WTC11 (cell line): Measurements from ENCODE around the gene ADK. TPM values are rescaled to one million over a fixed set of nuclear protein-coding genes. Genes with fewer than 3 reads are reported as not detected.

Experiments
- ATAC-seq: fragments of 200-7000 bp; cut with Tn5 transposase; 2 replicates; pipeline ENCODE4 v1.10.0; 2021; ENCODE audit warnings: mild to moderate bottlenecking, moderate library complexity
- CTCF ChIA-PET: fragments of 300-600 bp; sonication (Branson Sonifier 250); formaldehyde crosslinking; loops from one replicate; lab custom pipeline; 2021; ENCODE audit warnings: antibody characterized with exemption; lab: Charles Lee
- POLR2A ChIA-PET: fragments of 350-600 bp; sonication (Branson Sonifier 250); formaldehyde crosslinking; loops from one replicate; lab custom pipeline; 2021; ENCODE audit warnings: antibody characterized with exemption; lab: Charles Lee
- DNase-seq: peaks from one replicate; pipeline ENCODE4 v3.0.0; 2021; ENCODE audit warnings: low spot score
- H3K27ac Mint-ChIP-seq: 2 replicates; pipeline ENCODE4 v1.8.0; 2021; ENCODE audit warnings: mixed read lengths
- H3K27me3 Mint-ChIP-seq: 2 replicates; pipeline ENCODE4 v1.8.0; 2021; ENCODE audit warnings: low read depth, mild to moderate bottlenecking, moderate library complexity, mixed read lengths
- H3K36me3 Mint-ChIP-seq: 2 replicates; pipeline ENCODE4 v1.8.0; 2021; ENCODE audit warnings: mixed read lengths
- H3K4me1 Mint-ChIP-seq: 2 replicates; pipeline ENCODE4 v1.8.0; 2022; ENCODE audit warnings: mixed read lengths
- H3K4me3 Mint-ChIP-seq: 2 replicates; pipeline ENCODE4 v1.8.0; 2021; ENCODE audit warnings: mild to moderate bottlenecking, moderate library complexity, mixed read lengths
- H3K9me3 Mint-ChIP-seq: 2 replicates; pipeline ENCODE4 v1.8.0; 2021; ENCODE audit warnings: mixed read lengths
- ATF3 ChIP-seq: sonication (generic); formaldehyde crosslinking; conservative IDR thresholded peaks from 2 replicates; pipeline ENCODE4 v1.8.1; 2022; ENCODE audit warnings: mild to moderate bottlenecking, missing genetic modification reagents
- ELF4 ChIP-seq: sonication (generic); formaldehyde crosslinking; IDR thresholded peaks from 2 replicates; pipeline ENCODE4 v1.8.1; 2022; ENCODE audit warnings: low read depth, mild to moderate bottlenecking, moderate library complexity, missing genetic modification reagents
- EMX1 ChIP-seq: fragments of 250-450 bp; sonication (Bioruptor Pico); IDR thresholded peaks from 2 replicates; pipeline ENCODE4 v1.8.0; 2021; ENCODE audit warnings: mild to moderate bottlenecking
- ERG ChIP-seq: fragments of 250-450 bp; sonication (Bioruptor Pico); IDR thresholded peaks from 2 replicates; pipeline ENCODE4 v1.8.0; 2021; ENCODE audit warnings: mild to moderate bottlenecking
- ESRRA ChIP-seq: sonication (generic); formaldehyde crosslinking; IDR thresholded peaks from 2 replicates; pipeline ENCODE4 v1.8.1; 2022; ENCODE audit warnings: mild to moderate bottlenecking, missing genetic modification reagents, borderline replicate concordance
- FOXK1 ChIP-seq: sonication (generic); formaldehyde crosslinking; IDR thresholded peaks from 2 replicates; pipeline ENCODE4 v1.8.0; 2022; ENCODE audit warnings: mild to moderate bottlenecking, moderate library complexity, missing genetic modification reagents
- KAT7 ChIP-seq: sonication (generic); formaldehyde crosslinking; IDR thresholded peaks from 2 replicates; pipeline ENCODE4 v1.8.1; 2023; ENCODE audit warnings: missing genetic modification reagents, mild to moderate bottlenecking, borderline replicate concordance
- MLX ChIP-seq: sonication (generic); formaldehyde crosslinking; IDR thresholded peaks from 2 replicates; pipeline ENCODE4 v1.8.1; 2023; ENCODE audit warnings: mild to moderate bottlenecking, missing genetic modification reagents, moderate library complexity
- MYBL2 ChIP-seq: sonication (generic); formaldehyde crosslinking; IDR thresholded peaks from 2 replicates; pipeline ENCODE4 v1.8.1; 2023; ENCODE audit warnings: mild to moderate bottlenecking, moderate library complexity, missing genetic modification reagents
- NFATC4 ChIP-seq: fragments of 250-450 bp; sonication (Bioruptor Pico); IDR thresholded peaks from 2 replicates; pipeline ENCODE4 v1.9.0; 2021; ENCODE audit warnings: mild to moderate bottlenecking
- NR1H2 ChIP-seq: sonication (generic); formaldehyde crosslinking; IDR thresholded peaks from 2 replicates; pipeline ENCODE4 v1.9.0; 2021; ENCODE audit warnings: mild to moderate bottlenecking, moderate library complexity, missing genetic modification reagents
- NR2C2 ChIP-seq: sonication (generic); formaldehyde crosslinking; IDR thresholded peaks from 2 replicates; pipeline ENCODE4 v1.8.0; 2022; ENCODE audit warnings: mild to moderate bottlenecking, missing genetic modification reagents
- NR3C1 ChIP-seq: sonication (generic); formaldehyde crosslinking; conservative IDR thresholded peaks from 2 replicates; pipeline ENCODE4 v1.8.1; 2023; ENCODE audit warnings: low read depth, mild to moderate bottlenecking, missing genetic modification reagents
- OVOL2 ChIP-seq: fragments of 250-450 bp; sonication (Bioruptor Pico); IDR thresholded peaks from 2 replicates; pipeline ENCODE4 v1.9.0; 2021; ENCODE audit warnings: mild to moderate bottlenecking, borderline replicate concordance
- TCF7 ChIP-seq: sonication (generic); formaldehyde crosslinking; IDR thresholded peaks from 2 replicates; pipeline ENCODE4 v1.8.0; 2022; ENCODE audit warnings: mild to moderate bottlenecking, low read depth, missing genetic modification reagents, moderate library complexity
- ZBTB21 ChIP-seq: sonication (generic); formaldehyde crosslinking; IDR thresholded peaks from 2 replicates; pipeline ENCODE4 v1.8.1; 2023; ENCODE audit warnings: mild to moderate bottlenecking, missing genetic modification reagents, borderline replicate concordance
- ZMAT4 ChIP-seq: fragments of 250-450 bp; sonication (Bioruptor Pico); IDR thresholded peaks from 2 replicates; pipeline ENCODE4 v1.9.0; 2021; ENCODE audit warnings: mild to moderate bottlenecking
- ZNF138 ChIP-seq: sonication (generic); formaldehyde crosslinking; conservative IDR thresholded peaks from 2 replicates; pipeline ENCODE4 v1.8.1; 2022; ENCODE audit warnings: mild to moderate bottlenecking, moderate library complexity, missing genetic modification reagents
- ZNF317 ChIP-seq: sonication (generic); formaldehyde crosslinking; IDR thresholded peaks from 2 replicates; pipeline ENCODE4 v1.8.1; 2023; ENCODE audit warnings: low read depth, mild to moderate bottlenecking, moderate library complexity, missing genetic modification reagents, borderline replicate concordance
- ZNF396 ChIP-seq: fragments of 250-450 bp; sonication (Bioruptor Pico); IDR thresholded peaks from 2 replicates; pipeline ENCODE4 v1.8.0; 2021; ENCODE audit warnings: mild to moderate bottlenecking, moderate library complexity, borderline replicate concordance
- ZNF416 ChIP-seq: fragments of 250-450 bp; sonication (Bioruptor Pico); IDR thresholded peaks from 2 replicates; pipeline ENCODE4 v1.9.0; 2021; ENCODE audit warnings: mild to moderate bottlenecking, inconsistent platforms
- ZNF425 ChIP-seq: fragments of 250-450 bp; sonication (Bioruptor Pico); conservative IDR thresholded peaks from 2 replicates; pipeline ENCODE4 v1.9.0; 2021; ENCODE audit warnings: mild to moderate bottlenecking
- total RNA-seq: library from RNA; stranded (reverse); gene quantifications from 3 replicates; pipeline ENCODE4 v1.2.3, GENCODE V29; 2021
- TF ChIP-seq, protein P1 (sequence below): fragments of 250-450 bp; sonication (Bioruptor Pico); IDR thresholded peaks from 2 replicates; pipeline ENCODE4 v1.9.0; 2021; ENCODE audit warnings: mild to moderate bottlenecking
- TF ChIP-seq, protein P2 (sequence below): sonication (generic); formaldehyde crosslinking; IDR thresholded peaks from 2 replicates; pipeline ENCODE4 v1.8.1; 2022; ENCODE audit warnings: mild to moderate bottlenecking, moderate library complexity, missing genetic modification reagents
- TF ChIP-seq, protein P3 (sequence below): sonication (generic); formaldehyde crosslinking; IDR thresholded peaks from 2 replicates; pipeline ENCODE4 v1.8.1; 2022; ENCODE audit warnings: missing genetic modification reagents, borderline replicate concordance
- TF ChIP-seq, protein P4 (sequence below): sonication (generic); formaldehyde crosslinking; IDR thresholded peaks from 2 replicates; pipeline ENCODE4 v1.8.0; 2023; ENCODE audit warnings: missing genetic modification reagents

The ADK gene
- total RNA-seq, 1 experiment from 2014 or later = 32.7 TPM

- POLR2A ChIA-PET = no interaction called here
- CTCF ChIA-PET = no interaction called here
- ATAC-seq = no peak
- DNase-seq = no peak
- H3K4me3 Mint-ChIP-seq = no peak overlapping the region
- no peaks in the 10 kb centered on the region for H3K4me1 Mint-ChIP-seq
- no peaks in the 10 kb centered on the region for H3K36me3 Mint-ChIP-seq
- H3K9me3 Mint-ChIP-seq = no peaks in the 10 kb centered on the region
- no peaks in the 10 kb centered on the region for H3K27me3 Mint-ChIP-seq
- TF ChIP-seq ZNF425 (no peak), FOXK1 (CRISPR knock-in tag) (no peak), EMX1 (no peak), MYBL2 (CRISPR knock-in tag) (no peak), ZBTB21 (no peak), KAT7 (CRISPR knock-in tag) (no peak), NFATC4 (CRISPR knock-in tag) (no peak), ZNF138 (CRISPR knock-in tag) (no peak), ELF4 (CRISPR knock-in tag) (no peak), NR2C2 (CRISPR knock-in tag) (no peak)
- TF ChIP-seq, protein P1, sequence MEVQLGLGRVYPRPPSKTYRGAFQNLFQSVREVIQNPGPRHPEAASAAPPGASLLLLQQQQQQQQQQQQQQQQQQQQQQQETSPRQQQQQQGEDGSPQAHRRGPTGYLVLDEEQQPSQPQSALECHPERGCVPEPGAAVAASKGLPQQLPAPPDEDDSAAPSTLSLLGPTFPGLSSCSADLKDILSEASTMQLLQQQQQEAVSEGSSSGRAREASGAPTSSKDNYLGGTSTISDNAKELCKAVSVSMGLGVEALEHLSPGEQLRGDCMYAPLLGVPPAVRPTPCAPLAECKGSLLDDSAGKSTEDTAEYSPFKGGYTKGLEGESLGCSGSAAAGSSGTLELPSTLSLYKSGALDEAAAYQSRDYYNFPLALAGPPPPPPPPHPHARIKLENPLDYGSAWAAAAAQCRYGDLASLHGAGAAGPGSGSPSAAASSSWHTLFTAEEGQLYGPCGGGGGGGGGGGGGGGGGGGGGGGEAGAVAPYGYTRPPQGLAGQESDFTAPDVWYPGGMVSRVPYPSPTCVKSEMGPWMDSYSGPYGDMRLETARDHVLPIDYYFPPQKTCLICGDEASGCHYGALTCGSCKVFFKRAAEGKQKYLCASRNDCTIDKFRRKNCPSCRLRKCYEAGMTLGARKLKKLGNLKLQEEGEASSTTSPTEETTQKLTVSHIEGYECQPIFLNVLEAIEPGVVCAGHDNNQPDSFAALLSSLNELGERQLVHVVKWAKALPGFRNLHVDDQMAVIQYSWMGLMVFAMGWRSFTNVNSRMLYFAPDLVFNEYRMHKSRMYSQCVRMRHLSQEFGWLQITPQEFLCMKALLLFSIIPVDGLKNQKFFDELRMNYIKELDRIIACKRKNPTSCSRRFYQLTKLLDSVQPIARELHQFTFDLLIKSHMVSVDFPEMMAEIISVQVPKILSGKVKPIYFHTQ (CRISPR knock-in tag) = no peak
- TF ChIP-seq, protein P2, sequence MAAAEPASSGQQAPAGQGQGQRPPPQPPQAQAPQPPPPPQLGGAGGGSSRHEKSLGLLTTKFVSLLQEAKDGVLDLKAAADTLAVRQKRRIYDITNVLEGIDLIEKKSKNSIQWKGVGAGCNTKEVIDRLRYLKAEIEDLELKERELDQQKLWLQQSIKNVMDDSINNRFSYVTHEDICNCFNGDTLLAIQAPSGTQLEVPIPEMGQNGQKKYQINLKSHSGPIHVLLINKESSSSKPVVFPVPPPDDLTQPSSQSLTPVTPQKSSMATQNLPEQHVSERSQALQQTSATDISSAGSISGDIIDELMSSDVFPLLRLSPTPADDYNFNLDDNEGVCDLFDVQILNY = no peak
- TF ChIP-seq, protein P3, sequence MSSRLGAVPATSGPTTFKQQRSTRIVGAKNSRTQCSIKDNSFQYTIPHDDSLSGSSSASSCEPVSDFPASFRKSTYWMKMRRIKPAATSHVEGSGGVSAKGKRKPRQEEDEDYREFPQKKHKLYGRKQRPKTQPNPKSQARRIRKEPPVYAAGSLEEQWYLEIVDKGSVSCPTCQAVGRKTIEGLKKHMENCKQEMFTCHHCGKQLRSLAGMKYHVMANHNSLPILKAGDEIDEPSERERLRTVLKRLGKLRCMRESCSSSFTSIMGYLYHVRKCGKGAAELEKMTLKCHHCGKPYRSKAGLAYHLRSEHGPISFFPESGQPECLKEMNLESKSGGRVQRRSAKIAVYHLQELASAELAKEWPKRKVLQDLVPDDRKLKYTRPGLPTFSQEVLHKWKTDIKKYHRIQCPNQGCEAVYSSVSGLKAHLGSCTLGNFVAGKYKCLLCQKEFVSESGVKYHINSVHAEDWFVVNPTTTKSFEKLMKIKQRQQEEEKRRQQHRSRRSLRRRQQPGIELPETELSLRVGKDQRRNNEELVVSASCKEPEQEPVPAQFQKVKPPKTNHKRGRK (CRISPR knock-in tag) = no peak
- H3K27ac Mint-ChIP-seq = peak overlapping the region; percentile 12; the same call in 1 of the 2 replicates
Observed at GRCh38 chr10:74282848-74283210, 131.8 kb downstream of the ADK start.

- no peaks in the 10 kb centered on the region for H3K27me3 Mint-ChIP-seq
- H3K4me1 Mint-ChIP-seq = peaks cover 4% of the 10 kb centered on the region
- ATAC-seq = no peak
- H3K4me3 Mint-ChIP-seq = no peak overlapping the region
- ChIA-PET CTCF (no interaction called here), POLR2A (no interaction called here)
- no peaks in the 10 kb centered on the region for H3K9me3 Mint-ChIP-seq
- no peaks in the 10 kb centered on the region for H3K36me3 Mint-ChIP-seq
- no peak for DNase-seq
- no peak overlapping the region for H3K27ac Mint-ChIP-seq
- TF ChIP-seq KAT7 (CRISPR knock-in tag) = no peak
- TF ChIP-seq ZNF396 (CRISPR knock-in tag) = no peak
- TF ChIP-seq ESRRA (CRISPR knock-in tag) = no peak
- no peak for TF ChIP-seq MLX (CRISPR knock-in tag)
- TF ChIP-seq, protein P4, sequence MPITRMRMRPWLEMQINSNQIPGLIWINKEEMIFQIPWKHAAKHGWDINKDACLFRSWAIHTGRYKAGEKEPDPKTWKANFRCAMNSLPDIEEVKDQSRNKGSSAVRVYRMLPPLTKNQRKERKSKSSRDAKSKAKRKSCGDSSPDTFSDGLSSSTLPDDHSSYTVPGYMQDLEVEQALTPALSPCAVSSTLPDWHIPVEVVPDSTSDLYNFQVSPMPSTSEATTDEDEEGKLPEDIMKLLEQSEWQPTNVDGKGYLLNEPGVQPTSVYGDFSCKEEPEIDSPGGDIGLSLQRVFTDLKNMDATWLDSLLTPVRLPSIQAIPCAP (CRISPR knock-in tag) = no peak
- no peak for TF ChIP-seq TCF7
- TF ChIP-seq ZNF416 (CRISPR knock-in tag) = no peak
- no peak for TF ChIP-seq ZNF317 (CRISPR knock-in tag)
- TF ChIP-seq ATF3 (CRISPR knock-in tag) = no peak
- TF ChIP-seq OVOL2 (CRISPR knock-in tag) = no peak
- no peak for TF ChIP-seq NR3C1 (CRISPR knock-in tag)
- TF ChIP-seq NR1H2 = no peak
- TF ChIP-seq ERG (CRISPR knock-in tag) = no peak
- no peak for TF ChIP-seq ZMAT4 (CRISPR knock-in tag)
- no peak for TF ChIP-seq EMX1
Observed at GRCh38 chr10:74289188-74289587, 138.2 kb downstream of the ADK start.
